Cardiac fibroblast (primary cell): ENCODE results near the gene CNBD2.

Source experiments
- DNase-seq, 2 donors: peaks; one replicate each; pipeline versions ENCODE4 v3.0.0 to v3.0.0-alpha.2; 2010; ENCODE audit warnings: low read depth in 2 of 2
- H3K4me3 ChIP-seq, 2 donors: replicated peaks in 1 of 2; 1 replicate in 1 of 2; 2 replicates in 1 of 2; pipeline ENCODE4 v1.5.1; 2011; ENCODE audit warnings: low read depth in 2 of 2, low read length in 2 of 2, mild to moderate bottlenecking in 2 of 2, moderate library complexity in 1 of 2
- CTCF ChIP-seq: IDR thresholded peaks from one replicate; pipeline ENCODE4 v1.5.1; 2011; ENCODE audit warnings: low read depth, mild to moderate bottlenecking, low read length, inconsistent platforms

CNBD2 gene

DNA sequence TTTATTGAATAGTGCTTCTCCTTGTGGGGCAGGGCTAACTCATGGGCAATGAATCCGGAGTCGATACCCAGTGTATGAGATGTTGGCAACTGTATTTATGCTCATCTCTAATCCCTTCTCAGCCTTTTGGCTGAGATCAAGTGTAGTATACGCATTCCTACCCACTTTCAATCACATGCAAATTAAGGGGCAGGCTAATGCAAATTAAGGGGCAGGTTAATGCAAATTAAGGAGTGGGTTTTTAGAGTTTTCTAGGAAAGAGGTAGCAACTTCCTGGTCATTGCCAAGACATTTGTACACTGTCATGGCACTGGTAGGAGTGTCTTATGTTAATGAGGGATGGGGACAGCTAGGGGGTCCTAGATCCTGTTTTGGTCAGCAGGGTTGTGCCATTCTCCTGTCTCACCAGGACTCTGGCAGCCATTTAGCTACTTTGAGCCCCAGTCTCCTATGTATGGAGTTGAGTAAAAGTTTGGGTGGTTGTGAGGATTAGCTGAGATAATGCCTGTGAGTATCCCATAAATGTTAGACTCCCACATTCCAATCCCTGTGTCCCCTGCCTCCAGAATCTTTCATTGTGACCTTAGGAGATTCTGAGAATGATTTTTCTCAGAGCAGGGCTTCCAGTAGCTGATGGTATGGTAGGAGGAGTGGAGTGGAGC lies at the start of gene CNBD2:
TSS of gene CNBD2 (plus strand) at position 612 of the 662 bp plus-strand sequence. CDS start 173 bp downstream, outside the sequence.
- no peak for DNase-seq
- no peak within 1 kb of the TSS for H3K4me3 ChIP-seq
- no peak for TF ChIP-seq CTCF

GRCh38 chr20:35920523-35920922 lies 47.9 kb upstream of the CNBD2 start:
- no peak for TF ChIP-seq CTCF
- H3K4me3 ChIP-seq, result no peak overlapping the region
- DNase-seq, result no peak

- no peak overlapping the region for H3K4me3 ChIP-seq
- DNase-seq, result no peak
- no peak for TF ChIP-seq CTCF
Observed at GRCh38 chr20:35929301-35929700, 39.1 kb upstream of the CNBD2 start.

DNA sequence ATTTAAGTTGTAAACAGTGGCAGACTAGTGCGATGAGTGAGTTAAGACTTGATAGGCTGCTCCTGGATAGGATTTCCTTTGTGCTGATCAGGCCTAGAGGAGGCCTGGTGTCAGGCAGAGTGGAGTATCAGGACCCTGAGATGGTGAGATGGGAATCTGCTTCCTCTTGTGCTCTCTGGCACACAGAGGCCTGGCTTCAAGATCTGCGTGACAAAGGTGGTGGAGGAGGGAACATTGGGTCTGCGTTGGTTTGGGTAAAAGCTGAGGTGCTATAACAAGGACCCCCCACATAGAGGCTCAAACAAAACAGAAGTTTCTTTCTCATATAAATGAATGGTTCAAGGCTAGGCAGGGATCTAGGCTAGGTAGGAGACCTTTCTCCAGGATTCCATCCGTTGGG lies 34.3 kb upstream of the CNBD2 start:
- DNase-seq, result no peak
- no peak for TF ChIP-seq CTCF
- H3K4me3 ChIP-seq, result no peak overlapping the region

- peak in 1 of 2 donors; percentile 17 for DNase-seq
- TF ChIP-seq CTCF, result no peak
- H3K4me3 ChIP-seq, result no peak overlapping the region
Observed at GRCh38 chr20:35939264-35939663, 29.1 kb upstream of the CNBD2 start.

- TF ChIP-seq CTCF, result no peak
- no peak for DNase-seq
- H3K4me3 ChIP-seq, result no peak overlapping the region
Observed at GRCh38 chr20:35941620-35942019, 26.8 kb upstream of the CNBD2 start.

- H3K4me3 ChIP-seq, result no peak overlapping the region
- no peak for TF ChIP-seq CTCF
- DNase-seq, result no peak
Observed at GRCh38 chr20:35942243-35942642, 26.1 kb upstream of the CNBD2 start.
